ENCODE measurements around the gene ATP6V1C2. TPM values are rescaled to one million over a fixed set of nuclear protein-coding genes. Genes with fewer than 3 reads are reported as not detected.

Gene ATP6V1C2
- total RNA-seq, 1 donor from 2014 or later = 0.23 TPM

GRCh38 chr2:10732924-10733565 is 11.6 kb downstream of the ATP6V1C2 start:
- no peak for DNase-seq (ENCODE audit: low spot score)

- DNase-seq (ENCODE audit: low spot score) = no peak
Measured at GRCh38 chr2:10733566-10733925, 12.1 kb downstream of the ATP6V1C2 start.

- DNase-seq (ENCODE audit: low spot score) = no peak
Measured at GRCh38 chr2:10733980-10734379, 12.6 kb downstream of the ATP6V1C2 start.

GRCh38 chr2:10738192-10738591 is 16.8 kb downstream of the ATP6V1C2 start:
- no peak for DNase-seq (ENCODE audit: low spot score)

- no peak for DNase-seq (ENCODE audit: low spot score)
Measured at GRCh38 chr2:10740226-10740625, 18.8 kb downstream of the ATP6V1C2 start.

- DNase-seq (ENCODE audit: low spot score) = no peak
Measured at GRCh38 chr2:10741139-10741538, 19.7 kb downstream of the ATP6V1C2 start.

GRCh38 chr2:10742666-10743065 is 21.2 kb downstream of the ATP6V1C2 start:
- no peak for DNase-seq (ENCODE audit: low spot score)

- DNase-seq (ENCODE audit: low spot score) = no peak
Measured at GRCh38 chr2:10750610-10751009, 29.2 kb downstream of the ATP6V1C2 start.

- DNase-seq (ENCODE audit: low spot score) = no peak
Measured at GRCh38 chr2:10752236-10752635, 30.8 kb downstream of the ATP6V1C2 start.

- DNase-seq (ENCODE audit: low spot score) = no peak
Measured at GRCh38 chr2:10753156-10753555, 31.7 kb downstream of the ATP6V1C2 start.

- no peak for DNase-seq (ENCODE audit: low spot score)
Measured at GRCh38 chr2:10753876-10754275, 32.4 kb downstream of the ATP6V1C2 start.

GRCh38 chr2:10755621-10756020 is 34.2 kb downstream of the ATP6V1C2 start:
- DNase-seq (ENCODE audit: low spot score) = no peak

- DNase-seq (ENCODE audit: low spot score) = no peak
Measured at GRCh38 chr2:10757814-10758286, 36.4 kb downstream of the ATP6V1C2 start.

- no peak for DNase-seq (ENCODE audit: low spot score)
Measured at GRCh38 chr2:10759151-10759714, 37.8 kb downstream of the ATP6V1C2 start.

- no peak for DNase-seq (ENCODE audit: low spot score)
Measured at GRCh38 chr2:10760794-10761504, 39.5 kb downstream of the ATP6V1C2 start.

GRCh38 chr2:10761591-10761990 is 40.2 kb downstream of the ATP6V1C2 start:
- no peak for DNase-seq (ENCODE audit: low spot score)

GRCh38 chr2:10762651-10763460 is 41.4 kb downstream of the ATP6V1C2 start:
- no peak for DNase-seq (ENCODE audit: low spot score)

GRCh38 chr2:10763461-10763800 is 42.0 kb downstream of the ATP6V1C2 start:
- no peak for DNase-seq (ENCODE audit: low spot score)

- no peak for DNase-seq (ENCODE audit: low spot score)
Measured at GRCh38 chr2:10764096-10764785, 42.8 kb downstream of the ATP6V1C2 start.

GRCh38 chr2:10764896-10765295 is 43.5 kb downstream of the ATP6V1C2 start:
- DNase-seq (ENCODE audit: low spot score) = no peak

GRCh38 chr2:10765461-10765860 is 44.0 kb downstream of the ATP6V1C2 start:
- DNase-seq (ENCODE audit: low spot score) = no peak

GRCh38 chr2:10765914-10766313 is 44.5 kb downstream of the ATP6V1C2 start:
- DNase-seq (ENCODE audit: low spot score) = no peak
